ENCODE measurements around the gene RNF40.

Gene RNF40

DNA sequence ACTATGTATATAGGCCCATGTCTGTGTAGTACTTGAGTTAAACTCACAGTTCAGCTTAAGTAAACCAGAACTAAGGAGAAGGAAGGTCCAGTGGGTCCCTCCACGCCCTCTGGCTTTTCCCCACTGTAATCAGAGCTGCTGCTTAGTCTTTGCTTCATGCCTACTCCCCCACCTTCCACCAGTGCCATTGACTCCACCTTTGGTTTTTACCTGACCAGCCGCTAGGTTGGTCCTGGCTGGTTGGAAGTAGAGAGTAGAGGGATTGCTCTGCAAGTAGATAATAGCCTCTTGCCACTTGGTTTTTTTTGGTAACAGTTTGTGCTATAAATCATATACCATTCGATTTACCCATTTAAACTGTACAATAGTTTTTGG, 36.7 kb upstream of the RNF40 start:
- no peaks in the 10 kb centered on the region for H4K20me1 ChIP-seq (ENCODE audit: control insufficient read depth, insufficient read depth, low read depth, low read length)
- 0 out of 2 replicates have a peak, but pooled peaks cover 2% of the 10 kb centered on the region for H3F3A ChIP-seq (ENCODE audit: control insufficient read depth, insufficient read depth)

DNA sequence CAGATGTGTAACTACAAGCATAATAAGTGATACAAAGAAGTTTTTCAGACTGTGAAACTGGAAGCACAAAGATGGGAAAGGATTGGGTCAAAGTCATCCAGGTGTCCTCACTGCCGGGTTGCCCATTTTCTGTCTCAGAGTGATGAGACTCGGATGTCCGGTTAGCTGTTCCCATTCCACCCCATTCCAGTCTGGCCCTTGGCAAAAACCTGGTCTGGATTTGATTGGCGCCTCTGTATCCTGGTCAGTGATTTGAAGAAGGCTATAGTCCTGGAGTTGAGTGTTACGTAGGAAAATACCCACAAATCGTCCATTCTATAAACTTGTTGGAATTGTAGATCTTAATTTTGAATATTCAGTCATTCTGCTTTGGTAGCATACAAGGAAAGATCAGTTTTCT, 33.8 kb upstream of the RNF40 start:
- no peaks in the 10 kb centered on the region for H3K4me1 ChIP-seq (ENCODE audit: control insufficient read depth, low read length)
- H4K20me1 ChIP-seq (ENCODE audit: control insufficient read depth, insufficient read depth, low read depth, low read length): no peaks in the 10 kb centered on the region
- H3K4me2 ChIP-seq (ENCODE audit: low read length): no peak overlapping the region
- H3F3A ChIP-seq (ENCODE audit: control insufficient read depth, insufficient read depth): 0 out of 2 replicates have a peak, but pooled peaks cover 2% of the 10 kb centered on the region
- H3K27me3 ChIP-seq (ENCODE audit: control insufficient read depth, low read length): no peaks in the 10 kb centered on the region
- H3K4me3 ChIP-seq (ENCODE audit: low read length): no peak overlapping the region
- H3K36me3 ChIP-seq (ENCODE audit: control insufficient read depth, low read length): peaks cover 92% of the 10 kb centered on the region
- peaks cover 37% of the 10 kb centered on the region for H3K79me2 ChIP-seq (ENCODE audit: control insufficient read depth, low read length)
- H3K9me2 ChIP-seq (replicated peaks; ENCODE audit: control insufficient read depth, low read length): no peaks in the 10 kb centered on the region
- TF ChIP-seq, protein P1, sequence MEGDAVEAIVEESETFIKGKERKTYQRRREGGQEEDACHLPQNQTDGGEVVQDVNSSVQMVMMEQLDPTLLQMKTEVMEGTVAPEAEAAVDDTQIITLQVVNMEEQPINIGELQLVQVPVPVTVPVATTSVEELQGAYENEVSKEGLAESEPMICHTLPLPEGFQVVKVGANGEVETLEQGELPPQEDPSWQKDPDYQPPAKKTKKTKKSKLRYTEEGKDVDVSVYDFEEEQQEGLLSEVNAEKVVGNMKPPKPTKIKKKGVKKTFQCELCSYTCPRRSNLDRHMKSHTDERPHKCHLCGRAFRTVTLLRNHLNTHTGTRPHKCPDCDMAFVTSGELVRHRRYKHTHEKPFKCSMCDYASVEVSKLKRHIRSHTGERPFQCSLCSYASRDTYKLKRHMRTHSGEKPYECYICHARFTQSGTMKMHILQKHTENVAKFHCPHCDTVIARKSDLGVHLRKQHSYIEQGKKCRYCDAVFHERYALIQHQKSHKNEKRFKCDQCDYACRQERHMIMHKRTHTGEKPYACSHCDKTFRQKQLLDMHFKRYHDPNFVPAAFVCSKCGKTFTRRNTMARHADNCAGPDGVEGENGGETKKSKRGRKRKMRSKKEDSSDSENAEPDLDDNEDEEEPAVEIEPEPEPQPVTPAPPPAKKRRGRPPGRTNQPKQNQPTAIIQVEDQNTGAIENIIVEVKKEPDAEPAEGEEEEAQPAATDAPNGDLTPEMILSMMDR (IDR thresholded peaks at IDR 0.05; ENCODE audit: low read depth, low read length, poor library complexity, severe bottlenecking): no peak
- TF ChIP-seq EZH2phosphoT487 (IDR thresholded peaks at IDR 0.05; ENCODE audit: borderline replicate concordance, low read length): no peak
- no peaks in the 10 kb centered on the region for H3K9me3 ChIP-seq (ENCODE audit: control insufficient read depth, insufficient read depth, low read length)
- H3K27ac ChIP-seq (ENCODE audit: low read depth, low read length): no peak overlapping the region

More for the DNA sequence above, 36.7 kb upstream of the RNF40 start:
- Histone ChIP-seq H3K4me3 (ENCODE audit: low read length) (no peak overlapping the region), H3K4me2 (ENCODE audit: low read length) (no peak overlapping the region), H3K79me2 (ENCODE audit: control insufficient read depth, low read length) (peaks cover 42% of the 10 kb centered on the region), H3K9me2 (replicated peaks; ENCODE audit: control insufficient read depth, low read length) (no peaks in the 10 kb centered on the region), H3K4me1 (ENCODE audit: control insufficient read depth, low read length) (no peaks in the 10 kb centered on the region), H3K36me3 (ENCODE audit: control insufficient read depth, low read length) (peaks cover 94% of the 10 kb centered on the region), H3K27me3 (ENCODE audit: control insufficient read depth, low read length) (no peaks in the 10 kb centered on the region), H3K9me3 (ENCODE audit: control insufficient read depth, insufficient read depth, low read length) (no peaks in the 10 kb centered on the region), H3K27ac (ENCODE audit: low read depth, low read length) (no peak overlapping the region)
- TF ChIP-seq, protein P1 (IDR thresholded peaks at IDR 0.05; ENCODE audit: low read depth, low read length, poor library complexity, severe bottlenecking): no peak
- no peak for TF ChIP-seq EZH2phosphoT487 (IDR thresholded peaks at IDR 0.05; ENCODE audit: borderline replicate concordance, low read length)

DNA sequence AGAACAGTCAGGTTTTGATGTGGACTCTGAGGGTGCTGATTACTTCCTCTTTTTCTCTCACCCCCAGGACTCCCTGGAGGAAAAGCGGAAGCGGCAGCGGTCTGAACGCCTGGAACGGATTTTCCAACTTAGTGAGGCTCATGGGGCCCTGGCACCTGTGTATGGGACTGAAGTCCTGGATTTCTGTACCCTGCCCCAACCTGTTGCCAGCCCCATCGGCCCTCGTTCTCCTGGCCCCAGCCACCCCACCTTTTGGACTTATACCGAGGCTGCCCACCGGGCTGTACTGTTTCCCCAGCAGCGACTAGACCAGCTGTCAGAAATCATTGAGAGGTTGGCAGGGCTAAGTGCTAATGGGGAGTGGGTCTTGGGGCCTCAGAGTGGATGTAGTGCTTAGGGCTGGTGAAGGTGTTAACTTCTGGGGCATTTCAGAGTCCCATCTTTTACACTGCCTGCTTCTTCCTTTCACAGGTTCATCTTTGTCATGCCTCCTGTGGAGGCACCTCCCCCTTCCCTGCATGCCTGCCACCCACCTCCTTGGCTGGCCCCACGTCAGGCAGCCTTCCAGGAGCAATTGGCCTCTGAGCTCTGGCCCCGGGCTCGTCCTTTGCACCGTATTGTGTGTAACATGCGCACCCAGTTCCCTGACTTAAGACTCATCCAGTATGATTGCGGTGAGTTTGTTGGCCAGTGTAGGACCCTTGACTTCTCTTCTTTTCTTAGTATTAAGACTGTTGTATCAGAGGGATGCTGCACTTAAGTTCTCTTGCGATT, 33.0 kb upstream of the RNF40 start:
- no peaks in the 10 kb centered on the region for H3K9me3 ChIP-seq (ENCODE audit: control insufficient read depth, insufficient read depth, low read length)
- H3K9me2 ChIP-seq (replicated peaks; ENCODE audit: control insufficient read depth, low read length): no peaks in the 10 kb centered on the region
- no peak overlapping the region for H3K27ac ChIP-seq (ENCODE audit: low read depth, low read length)
- peaks cover 92% of the 10 kb centered on the region for H3K36me3 ChIP-seq (ENCODE audit: control insufficient read depth, low read length)
- no peak overlapping the region for H3K4me3 ChIP-seq (ENCODE audit: low read length)
- no peaks in the 10 kb centered on the region for H4K20me1 ChIP-seq (ENCODE audit: control insufficient read depth, insufficient read depth, low read depth, low read length)
- no peak overlapping the region for H3K4me2 ChIP-seq (ENCODE audit: low read length)
- no peaks in the 10 kb centered on the region for H3K4me1 ChIP-seq (ENCODE audit: control insufficient read depth, low read length)
- H3K79me2 ChIP-seq (ENCODE audit: control insufficient read depth, low read length): peaks cover 32% of the 10 kb centered on the region
- TF ChIP-seq, protein P1 (IDR thresholded peaks at IDR 0.05; ENCODE audit: low read depth, low read length, poor library complexity, severe bottlenecking): no peak
- no peak for TF ChIP-seq EZH2phosphoT487 (IDR thresholded peaks at IDR 0.05; ENCODE audit: borderline replicate concordance, low read length)
- H3K27me3 ChIP-seq (ENCODE audit: control insufficient read depth, low read length): no peaks in the 10 kb centered on the region
- H3F3A ChIP-seq (ENCODE audit: control insufficient read depth, insufficient read depth): 0 out of 2 replicates have a peak, but pooled peaks cover 2% of the 10 kb centered on the region
